Activated CD4-positive, alpha-beta T cell treated with anti-CD3 and anti-CD28 coated beads for 48 hours (primary cell): Measurements from ENCODE around the gene PLB1.
A peak's percentile ranks its signal among the peaks of the same experiment; 100 is the strongest.
"Not testable (repeated sequence)": the region's sequence is repeated elsewhere in the genome, so short reads cannot be mapped to it uniquely, and the experiment has no call there.

ENCODE experiments used
- DNase-seq: peaks from one replicate; pipeline ENCODE4 v3.0.0-alpha.2; 2020

PLB1 gene

DNA sequence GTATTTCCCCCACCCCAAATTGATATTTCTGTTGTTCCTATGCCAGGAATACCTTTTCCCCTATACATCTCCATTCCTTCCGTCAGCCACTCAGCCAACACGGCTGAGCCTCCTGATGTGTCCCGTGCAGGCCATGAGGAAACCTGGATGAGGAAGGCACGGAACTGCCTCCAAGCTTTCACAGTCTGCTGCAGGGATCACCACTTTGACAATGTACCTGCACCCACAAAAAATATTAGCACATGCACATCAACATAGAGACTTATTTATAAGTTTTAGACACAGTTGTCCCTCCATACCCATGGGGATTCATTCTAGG is 154.4 kb downstream of the PLB1 start:
- DNase-seq: no peak

DNA sequence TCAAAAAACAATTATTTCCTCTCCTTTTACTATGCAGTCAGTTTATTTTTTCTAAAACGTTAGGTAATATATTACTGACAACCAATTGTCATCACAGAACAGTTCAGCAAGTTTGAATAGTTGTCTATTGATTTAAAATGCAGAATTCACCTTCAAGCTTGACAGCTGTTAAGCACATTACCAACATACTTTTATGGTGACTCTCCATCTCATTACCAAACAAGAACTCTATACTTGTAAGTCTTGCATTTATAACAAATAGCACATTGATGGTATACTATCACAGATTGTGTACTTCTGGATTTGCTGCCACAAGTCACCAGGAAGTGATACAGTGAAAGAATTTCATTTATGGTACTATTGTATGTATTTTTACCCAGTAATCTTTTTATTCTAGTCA is 156.4 kb downstream of the PLB1 start:
- no peak for DNase-seq

DNA sequence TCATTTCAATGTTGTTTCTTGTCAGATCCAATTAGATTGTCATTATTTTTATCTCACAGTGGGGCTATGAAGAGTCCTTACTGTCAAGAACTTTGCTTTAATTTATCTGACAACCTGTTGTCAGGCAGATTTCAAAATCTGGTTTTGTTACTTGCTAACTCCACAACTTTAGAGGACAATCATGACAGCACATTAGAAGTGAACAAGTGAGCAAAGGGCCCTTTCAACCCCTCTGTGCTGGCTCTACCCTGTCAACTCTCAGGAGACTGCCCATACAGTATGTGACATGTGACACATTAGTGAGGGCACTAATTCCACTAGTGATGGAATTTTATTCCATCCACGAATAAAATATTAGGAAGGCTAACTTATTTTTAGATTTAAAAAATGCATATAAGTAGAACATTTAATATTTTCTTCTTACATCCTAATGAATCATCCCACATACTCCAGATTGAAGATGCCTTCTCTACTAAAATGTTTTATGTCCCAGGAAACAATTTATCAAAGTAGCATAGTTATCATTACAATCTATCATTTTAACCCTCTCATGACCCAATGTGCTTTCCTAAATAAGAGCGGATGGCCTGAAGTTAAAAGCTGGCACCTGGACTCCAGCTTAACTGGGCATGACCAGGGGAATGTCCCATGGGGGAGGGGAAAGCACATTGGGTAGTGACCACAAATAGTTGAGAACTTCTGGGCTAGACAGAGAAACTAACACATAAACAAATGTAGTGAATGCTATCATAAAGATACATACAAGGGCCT is 158.2 kb downstream of the PLB1 start:
- no peak for DNase-seq

DNA sequence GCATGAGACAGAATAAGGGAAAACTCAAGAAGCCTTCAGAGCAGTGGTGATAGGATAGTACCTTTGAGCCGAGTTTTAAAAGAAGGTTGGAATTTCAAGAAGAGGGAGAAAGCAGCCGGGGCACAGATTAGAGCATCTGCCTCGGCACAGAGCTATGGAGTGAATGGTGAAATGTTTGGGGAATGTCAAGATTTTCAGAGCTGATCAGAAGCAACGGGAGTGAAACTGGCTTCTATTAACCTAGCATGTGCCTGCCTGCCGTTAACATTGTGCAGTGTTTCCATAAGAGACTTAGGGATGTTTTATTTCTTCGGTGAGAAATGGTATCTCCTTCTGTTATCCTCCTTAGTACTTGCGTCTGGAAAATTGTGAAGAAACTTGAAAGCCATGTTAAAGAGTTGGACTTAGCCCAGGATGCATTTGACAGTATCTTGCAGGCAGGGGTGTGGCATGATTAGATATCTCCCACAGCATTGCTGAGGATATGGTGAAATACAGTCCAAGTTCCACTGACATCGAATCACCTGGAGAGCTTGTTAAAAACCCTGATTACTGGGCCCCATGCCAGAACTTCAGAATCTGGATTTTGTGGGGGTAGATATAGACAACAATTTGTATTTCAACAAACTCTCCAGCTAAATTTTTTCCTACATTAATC is 158.9 kb downstream of the PLB1 start:
- no peak for DNase-seq

DNA sequence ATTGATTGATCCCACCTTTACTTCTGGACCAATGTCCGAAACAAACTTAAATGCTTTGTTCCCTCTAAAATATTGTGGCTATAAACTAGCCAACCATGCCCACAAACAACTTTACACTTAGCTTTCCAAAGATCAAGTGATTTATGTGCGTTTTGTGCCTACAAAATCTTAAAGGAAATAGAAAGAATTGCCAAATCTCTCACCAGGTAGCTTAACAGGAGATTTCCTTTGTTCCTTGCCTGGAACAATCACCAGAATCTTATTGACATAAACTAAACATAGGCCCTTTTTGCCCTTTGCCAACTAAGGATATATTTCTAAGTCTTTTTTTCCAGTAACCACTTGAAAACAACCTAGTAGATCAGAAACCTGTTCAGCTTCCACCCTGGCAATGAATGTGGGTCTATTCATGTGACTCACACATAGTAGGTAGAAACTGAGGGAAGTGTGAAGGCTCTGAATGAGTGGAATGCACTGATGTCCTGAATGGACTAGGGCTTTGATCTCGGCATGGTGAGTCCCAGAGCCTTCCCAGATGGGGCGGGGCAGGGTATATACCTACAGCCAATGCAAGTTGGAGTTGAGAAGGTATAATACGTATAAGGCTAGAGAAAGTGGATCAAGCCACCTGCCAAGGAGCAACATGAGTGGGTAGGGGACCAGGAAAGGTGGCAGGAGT is 161.2 kb downstream of the PLB1 start:
- peak; percentile 43 for DNase-seq

DNA sequence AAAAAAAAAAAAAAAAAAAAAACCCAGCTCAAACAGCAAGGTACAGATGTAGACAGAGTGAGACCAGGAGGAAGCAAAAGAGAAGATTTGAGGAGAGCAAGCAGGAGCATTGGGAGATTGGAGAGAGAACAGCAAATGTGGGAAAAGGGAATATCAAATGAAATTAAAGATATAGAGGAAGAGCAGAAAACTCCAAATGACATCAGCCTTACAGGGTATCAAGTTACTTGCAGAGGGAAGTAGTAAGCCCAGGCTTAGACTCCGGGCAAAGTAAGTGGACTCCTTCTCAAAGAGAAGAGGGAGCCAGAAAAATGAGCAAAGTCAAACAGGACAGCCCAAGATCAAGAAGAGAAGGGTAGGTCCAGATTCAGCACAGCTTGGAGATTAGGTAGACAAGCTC is 162.5 kb downstream of the PLB1 start:
- DNase-seq: no peak

DNA sequence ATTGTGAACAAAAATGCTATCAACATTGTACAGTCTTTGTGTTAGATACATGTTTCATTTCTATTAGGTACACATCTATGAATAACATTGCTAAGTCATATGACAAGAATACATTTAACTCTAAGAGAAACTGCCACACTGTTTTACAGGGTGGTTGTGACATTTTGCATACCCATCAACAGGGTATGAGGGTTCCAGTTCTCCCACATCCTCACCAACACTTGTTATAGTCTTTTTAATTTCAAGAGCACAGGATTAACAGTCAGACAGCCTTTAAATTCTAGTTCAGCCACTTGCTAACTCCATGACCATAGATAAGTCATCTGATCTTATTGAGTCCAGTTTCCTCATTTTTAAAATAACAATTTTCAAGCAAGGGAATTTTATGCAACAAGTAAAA is 163.3 kb downstream of the PLB1 start:
- no peak for DNase-seq

DNA sequence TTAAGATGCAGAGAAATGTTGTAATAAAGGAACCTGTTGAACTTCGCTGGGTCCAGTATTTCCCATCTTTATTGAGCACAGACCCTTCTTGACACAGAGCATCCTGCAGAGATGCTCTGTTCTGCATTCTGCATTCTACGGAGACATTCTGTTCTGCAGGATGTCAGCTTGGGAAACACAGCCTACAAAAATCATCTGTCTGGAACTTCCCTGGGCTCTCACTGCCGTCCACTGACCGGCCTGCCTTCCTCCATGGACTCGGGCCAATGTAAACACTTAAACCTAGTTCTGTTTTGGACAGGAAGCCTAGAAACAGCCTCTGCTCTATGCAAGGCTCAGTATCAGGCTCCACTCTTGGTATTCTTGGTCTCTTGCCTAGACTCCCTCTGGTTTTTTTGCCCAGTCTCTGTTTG is 165.7 kb downstream of the PLB1 start:
- no peak for DNase-seq

DNA sequence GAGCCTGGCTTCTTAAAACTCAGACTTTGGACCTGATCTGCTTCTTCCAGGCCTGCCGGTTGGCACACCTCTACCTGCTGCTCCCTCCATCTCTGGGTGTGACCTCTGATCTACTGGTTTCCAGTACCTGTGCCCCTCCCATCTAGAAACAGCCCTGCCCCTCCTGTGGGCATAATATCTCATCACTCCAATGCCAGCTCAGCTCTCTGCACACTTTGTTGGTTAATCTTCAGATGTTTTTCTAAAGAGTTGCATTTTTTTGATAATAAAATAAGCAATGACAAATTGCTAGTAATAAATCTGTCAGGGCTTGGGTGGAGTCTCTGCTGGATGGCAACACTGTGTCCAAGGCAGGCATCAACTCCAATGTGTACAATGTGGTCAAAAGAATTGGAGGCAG is 166.2 kb downstream of the PLB1 start:
- DNase-seq: no peak

DNA sequence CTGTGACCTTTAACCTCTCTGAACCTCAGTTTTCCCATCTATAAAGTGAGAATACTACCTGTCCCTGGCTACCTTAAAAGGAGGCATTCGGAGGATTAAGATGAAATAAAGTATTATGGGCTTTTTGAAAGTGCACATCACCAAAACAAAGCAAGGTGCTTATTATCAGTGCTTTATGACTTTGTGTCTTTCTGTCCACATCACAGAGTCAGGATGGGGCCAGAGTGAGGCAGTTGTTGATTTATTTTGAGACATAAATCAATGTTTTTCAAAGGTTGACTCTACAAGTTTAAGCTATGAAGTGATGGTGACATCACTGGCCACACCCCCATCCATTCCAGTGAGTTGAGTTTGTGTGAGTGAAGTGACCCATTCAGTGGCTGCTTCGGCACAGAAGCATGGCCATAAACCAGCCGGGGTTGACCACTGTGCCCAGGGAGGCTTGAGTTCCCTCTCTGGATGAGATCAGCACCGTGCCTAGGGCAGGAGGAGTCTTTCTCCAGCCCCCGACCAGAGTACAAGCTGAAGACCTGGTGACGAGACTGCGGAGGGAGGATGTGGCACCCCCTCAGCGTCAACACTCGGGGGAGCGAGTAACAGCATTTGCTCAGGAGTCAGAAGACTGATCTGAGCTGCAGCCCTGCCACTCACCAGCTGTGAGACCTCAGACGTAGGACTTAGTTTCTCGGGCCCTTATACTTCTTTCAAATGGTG is 166.8 kb downstream of the PLB1 start:
- no peak for DNase-seq

DNA sequence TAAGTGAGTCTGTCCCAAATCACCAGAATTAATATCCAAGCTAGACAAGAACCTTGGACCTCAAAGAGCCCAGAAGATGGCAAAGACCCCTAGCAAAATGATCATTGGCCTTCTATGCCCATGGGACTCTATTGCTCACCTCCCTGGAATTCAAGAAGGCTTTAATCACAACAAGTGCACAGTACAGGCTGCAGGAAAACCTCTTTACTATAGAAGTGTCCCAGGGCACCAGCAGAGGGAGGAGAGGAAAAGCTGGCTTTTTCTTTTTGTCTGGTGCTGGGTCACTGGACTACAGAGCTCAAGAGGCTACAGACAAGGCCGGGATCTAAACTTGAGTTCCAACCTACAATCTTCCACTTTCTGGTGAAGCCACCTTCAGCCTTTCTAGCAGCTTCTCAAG is 167.5 kb downstream of the PLB1 start:
- DNase-seq: no peak

DNA sequence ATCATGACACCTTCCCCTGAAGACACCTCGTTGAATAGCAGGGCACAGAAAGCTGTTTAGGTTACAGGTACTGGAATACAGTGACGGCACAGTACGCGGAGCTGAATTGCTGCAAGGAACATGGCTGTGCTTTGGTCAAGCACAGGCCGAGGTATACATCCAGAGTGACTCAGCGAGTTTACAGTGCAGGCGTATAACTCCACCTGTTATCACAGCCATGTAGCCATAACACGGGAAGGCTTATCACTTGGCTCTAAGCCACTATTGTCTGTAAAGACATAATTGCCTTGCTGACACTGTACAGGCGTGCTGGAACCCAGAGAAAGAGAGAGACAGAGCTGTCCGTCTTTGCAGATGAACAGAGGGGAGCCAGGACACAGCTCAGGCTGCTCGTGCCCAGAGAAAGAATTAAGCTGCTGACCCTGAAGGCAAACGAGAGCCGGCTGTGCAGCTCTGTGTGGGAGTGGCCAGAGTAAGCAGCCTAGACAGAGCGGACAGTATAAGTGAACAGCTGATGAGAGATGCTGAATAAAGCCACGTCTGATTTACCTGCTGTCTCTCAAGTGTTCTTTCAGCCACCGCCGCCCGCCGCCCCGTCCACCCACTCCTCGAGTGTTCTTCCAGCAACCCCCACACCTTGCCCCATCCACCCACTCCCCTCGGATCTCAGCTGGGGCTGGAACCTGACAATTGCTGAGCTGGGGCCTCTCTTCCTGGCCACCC is 168.4 kb downstream of the PLB1 start:
- DNase-seq: no peak

DNA sequence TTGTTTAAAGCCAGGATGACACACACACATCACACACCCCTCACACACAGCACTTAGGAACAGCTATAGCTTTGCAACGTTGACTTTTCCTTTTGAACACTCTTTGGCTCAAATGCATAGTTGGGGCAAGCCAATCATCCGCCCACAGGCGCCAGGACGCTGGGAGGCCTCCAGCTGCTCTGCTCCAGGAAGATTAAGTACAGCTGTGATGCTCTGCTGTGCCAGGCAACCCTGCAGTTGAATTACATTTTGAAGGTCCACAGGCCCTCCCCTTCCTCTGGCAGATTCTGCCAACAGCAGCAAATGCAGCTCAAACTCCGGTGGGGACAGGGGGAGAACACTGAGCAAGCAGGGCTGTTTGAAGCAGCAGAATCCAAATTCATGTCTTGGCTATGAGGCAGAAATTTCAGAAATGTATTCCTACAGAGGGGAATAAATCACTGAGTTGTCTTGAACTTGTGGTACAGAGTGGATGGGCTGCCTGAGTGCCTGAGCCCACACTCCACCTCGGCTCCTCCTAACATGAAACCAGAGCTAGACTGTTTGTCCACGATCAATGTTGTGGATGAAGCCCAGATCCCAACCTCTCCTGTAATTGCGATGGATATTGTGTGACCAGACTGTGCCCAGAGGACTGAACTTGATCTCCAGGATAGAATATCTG is 169.3 kb downstream of the PLB1 start:
- DNase-seq: no peak

DNA sequence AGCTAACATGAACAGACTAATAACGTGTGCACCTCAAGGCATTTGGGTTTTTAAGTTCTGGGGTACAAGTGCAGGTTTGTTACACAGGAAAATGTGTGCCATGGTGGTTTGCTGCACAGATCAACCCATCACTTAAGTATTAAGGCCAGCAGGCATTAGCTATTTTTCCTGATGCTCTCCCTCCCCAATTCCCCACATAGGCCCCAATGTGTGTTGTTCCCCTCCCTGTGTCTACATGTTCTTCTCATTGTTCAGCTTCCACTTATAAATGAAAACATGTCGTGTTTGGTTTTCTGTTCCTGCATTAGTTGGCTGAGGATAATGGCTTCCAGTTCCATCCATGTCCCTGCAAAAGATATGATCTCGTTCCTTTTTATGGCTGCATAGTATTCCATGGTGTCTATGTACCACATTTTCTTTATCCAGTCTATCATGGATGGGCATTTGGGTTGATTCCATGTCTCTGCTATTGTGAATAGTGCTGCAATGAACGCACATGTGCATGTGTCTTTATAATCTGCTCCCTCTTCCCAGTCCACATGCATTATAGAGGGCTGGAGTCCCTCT is 170.0 kb downstream of the PLB1 start:
- DNase-seq: not testable (repeated sequence)

DNA sequence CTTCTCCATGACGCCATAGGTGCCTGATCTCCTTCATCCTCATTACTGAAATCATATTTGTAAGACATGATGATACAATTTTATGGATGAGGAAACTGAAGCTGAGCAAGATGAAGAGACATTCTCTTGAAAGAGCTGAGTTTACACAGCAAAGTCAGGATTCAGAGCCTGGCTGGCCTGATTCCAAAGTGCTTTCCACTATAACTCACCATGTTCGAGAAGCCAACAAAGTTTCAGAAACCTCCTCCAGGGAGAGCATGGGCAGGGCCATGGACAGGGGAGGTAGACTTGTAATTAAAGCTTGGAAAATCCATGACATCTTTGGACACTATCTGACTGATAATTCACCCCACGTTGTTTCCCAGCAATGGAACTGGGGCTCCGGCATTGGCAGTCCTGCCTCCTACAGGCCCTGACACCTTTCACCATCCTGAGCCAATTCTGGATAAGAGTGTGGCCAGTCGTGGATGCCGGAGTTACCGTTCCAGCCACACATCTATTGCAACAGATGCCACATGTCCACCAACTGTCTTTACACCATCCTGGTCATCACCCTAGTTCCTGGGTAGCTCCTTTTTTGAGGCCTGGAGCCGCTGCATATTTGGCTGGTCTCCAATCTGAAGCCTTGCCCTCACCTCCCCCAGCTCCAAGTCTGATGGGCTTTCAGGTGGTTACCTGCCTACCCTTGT is 170.8 kb downstream of the PLB1 start:
- DNase-seq: no peak

DNA sequence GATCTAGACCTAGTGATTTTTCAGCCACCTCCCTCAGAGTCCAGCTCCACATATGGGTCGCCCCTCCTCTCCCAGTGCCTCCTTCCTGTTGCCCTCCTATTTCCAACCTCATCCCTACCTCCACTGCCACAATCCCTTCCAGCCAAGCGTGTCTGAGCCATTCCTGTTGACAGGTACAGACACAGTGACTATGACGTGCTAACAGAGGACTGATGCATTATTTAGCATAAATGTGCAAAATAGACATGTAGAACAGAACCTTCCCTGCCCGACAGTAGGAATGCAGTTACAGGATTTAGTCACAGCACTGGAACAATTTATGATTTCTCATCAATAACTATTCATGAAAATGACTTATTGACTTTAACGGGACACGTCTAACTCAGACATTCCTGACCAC is 171.4 kb downstream of the PLB1 start:
- DNase-seq: no peak

DNA sequence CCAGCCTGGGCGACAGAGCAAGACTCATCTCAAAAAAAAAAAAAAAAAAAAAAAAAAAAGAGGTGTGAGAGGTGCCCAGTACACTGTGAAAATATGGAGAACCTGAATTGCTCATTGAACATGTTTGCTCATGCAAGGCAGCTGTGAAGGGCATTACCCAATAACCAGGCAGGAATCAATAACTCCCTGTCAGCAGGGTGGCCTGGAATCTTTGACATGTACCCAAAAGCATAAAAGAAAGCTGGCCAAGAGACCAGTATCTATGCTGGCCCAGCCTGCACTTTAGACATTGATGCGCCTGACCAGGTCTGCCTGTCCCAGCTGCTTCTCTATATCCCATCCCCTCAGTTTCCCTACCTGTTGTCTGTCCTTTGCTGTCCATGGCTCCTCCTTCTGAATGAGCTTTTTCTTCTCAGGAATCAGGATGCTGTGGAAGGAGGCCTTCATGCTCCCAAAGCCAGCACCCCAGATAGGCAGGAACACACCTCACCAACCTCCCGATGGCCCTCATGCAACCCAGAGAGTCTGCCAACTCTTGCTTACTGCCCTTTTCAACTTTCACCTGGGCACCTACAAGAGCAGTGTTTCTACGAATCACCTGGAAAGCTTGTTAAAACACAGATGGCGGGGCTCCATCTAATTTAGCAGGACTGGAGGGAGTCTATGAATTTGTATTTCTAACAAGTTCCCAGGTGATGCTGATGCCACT is 172.4 kb downstream of the PLB1 start:
- no peak for DNase-seq

DNA sequence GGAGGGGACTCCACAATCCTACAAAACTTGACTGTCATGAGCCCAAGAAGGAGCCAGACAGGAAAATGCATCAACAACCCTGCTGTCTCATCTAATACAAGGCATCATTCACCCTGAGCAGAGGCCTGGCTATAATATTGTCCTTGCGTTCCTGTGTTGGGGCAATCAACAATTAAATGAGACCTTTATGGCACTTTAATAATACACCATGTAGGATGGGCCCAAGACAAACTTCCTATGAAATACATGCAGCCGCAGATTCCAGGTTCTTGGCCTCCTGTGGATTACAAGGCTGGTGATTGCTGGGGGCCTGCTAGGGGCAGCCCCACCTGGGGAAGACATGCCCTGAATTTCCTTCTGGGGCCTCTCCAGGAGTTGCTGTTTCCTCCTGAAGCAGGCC is 173.0 kb downstream of the PLB1 start:
- DNase-seq: no peak

DNA sequence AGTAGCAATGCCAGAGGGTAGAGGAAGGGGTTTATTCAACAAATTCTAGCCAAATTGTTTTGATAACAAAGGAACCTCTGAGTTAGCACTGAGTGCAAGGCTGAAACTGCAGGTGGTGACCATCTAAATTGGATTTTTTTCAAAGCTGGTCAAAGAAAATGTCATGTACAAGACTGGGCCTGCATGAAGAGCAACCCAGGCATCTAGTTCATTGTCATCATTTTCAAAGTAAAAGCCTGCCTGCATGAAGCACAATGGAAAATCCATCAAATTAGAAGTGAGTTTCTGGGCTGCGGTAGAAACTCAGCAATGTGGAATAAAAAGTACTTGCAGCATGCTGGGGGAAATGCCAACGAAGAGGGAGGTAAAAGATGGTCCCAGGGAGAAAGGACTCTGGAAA is 175.0 kb downstream of the PLB1 start:
- DNase-seq: no peak

DNA sequence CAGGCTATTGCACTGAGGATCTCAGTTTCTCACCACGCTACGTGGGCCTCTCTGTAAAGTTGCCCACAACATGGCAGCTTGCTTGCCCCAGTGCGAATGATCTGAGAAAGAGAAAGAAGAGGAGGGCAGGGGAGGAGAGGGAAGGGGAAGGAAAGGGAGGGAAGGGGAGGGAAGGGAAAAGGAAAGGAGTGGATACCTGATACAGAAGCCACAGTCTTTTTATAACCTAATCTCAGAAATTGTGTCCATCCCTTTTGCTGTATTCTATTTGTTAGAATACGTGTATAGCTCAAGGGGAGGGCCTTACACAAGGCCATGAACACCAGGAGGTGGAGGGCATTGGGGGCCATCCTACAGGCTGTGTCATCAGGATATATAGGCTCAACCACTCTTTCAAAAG is 177.5 kb downstream of the PLB1 start:
- no peak for DNase-seq
